Duodenal mucosa (tissue), 2 donors: ENCODE measurements around the gene VAPB.

ENCODE experiments used
- H3K27ac ChIP-seq: one replicate; pipeline ENCODE4 v1.7.0; 2013; ENCODE audit warnings: low read depth, low read length
- H3K27me3 ChIP-seq, 2 donors: one replicate each; pipeline ENCODE4 v1.7.0; 2013; ENCODE audit warnings: low read length in 2 of 2, control low read depth in 1 of 2; ENCODE audit not compliant: insufficient read depth in 2 of 2, control insufficient read depth in 1 of 2
- H3K36me3 ChIP-seq, 2 donors: one replicate each; pipeline ENCODE4 v1.7.0; 2013; ENCODE audit warnings: low read length in 2 of 2, control low read depth in 1 of 2; ENCODE audit not compliant: insufficient read depth in 2 of 2, control insufficient read depth in 1 of 2
- H3K4me1 ChIP-seq, 2 donors: one replicate each; pipeline ENCODE4 v1.7.0; 2013; ENCODE audit warnings: low read length in 2 of 2, control low read depth in 1 of 2; ENCODE audit not compliant: insufficient read depth in 2 of 2, control insufficient read depth in 1 of 2
- H3K4me3 ChIP-seq, 2 donors: one replicate each; pipeline ENCODE4 v1.7.0; 2013; ENCODE audit warnings: low read length in 2 of 2, low read depth in 1 of 2
- H3K9ac ChIP-seq, 2 donors: one replicate each; pipeline ENCODE4 v1.7.0; 2013; ENCODE audit warnings: low read length in 2 of 2, low read depth in 1 of 2
- H3K9me3 ChIP-seq, 2 donors: one replicate each; pipeline ENCODE4 v1.7.0; 2013; ENCODE audit warnings: low read length in 2 of 2, control low read depth in 1 of 2; ENCODE audit not compliant: control insufficient read depth in 1 of 2

Gene VAPB

GRCh38 chr20:58479726-58480440 lies 90.9 kb downstream of the VAPB start:
- Histone ChIP-seq H3K27me3 (peaks cover 0 to 2% of the 10 kb centered on the region in 2 donors), H3K27ac (no peak overlapping the region), H3K9me3 (peaks cover 0 to 3% of the 10 kb centered on the region in 2 donors), H3K4me1 (peaks cover 4 to 10% of the 10 kb centered on the region in 2 donors), H3K4me3 (no peak overlapping the region), H3K36me3 (no peaks in the 10 kb centered on the region), H3K9ac (no peak overlapping the region)

DNA sequence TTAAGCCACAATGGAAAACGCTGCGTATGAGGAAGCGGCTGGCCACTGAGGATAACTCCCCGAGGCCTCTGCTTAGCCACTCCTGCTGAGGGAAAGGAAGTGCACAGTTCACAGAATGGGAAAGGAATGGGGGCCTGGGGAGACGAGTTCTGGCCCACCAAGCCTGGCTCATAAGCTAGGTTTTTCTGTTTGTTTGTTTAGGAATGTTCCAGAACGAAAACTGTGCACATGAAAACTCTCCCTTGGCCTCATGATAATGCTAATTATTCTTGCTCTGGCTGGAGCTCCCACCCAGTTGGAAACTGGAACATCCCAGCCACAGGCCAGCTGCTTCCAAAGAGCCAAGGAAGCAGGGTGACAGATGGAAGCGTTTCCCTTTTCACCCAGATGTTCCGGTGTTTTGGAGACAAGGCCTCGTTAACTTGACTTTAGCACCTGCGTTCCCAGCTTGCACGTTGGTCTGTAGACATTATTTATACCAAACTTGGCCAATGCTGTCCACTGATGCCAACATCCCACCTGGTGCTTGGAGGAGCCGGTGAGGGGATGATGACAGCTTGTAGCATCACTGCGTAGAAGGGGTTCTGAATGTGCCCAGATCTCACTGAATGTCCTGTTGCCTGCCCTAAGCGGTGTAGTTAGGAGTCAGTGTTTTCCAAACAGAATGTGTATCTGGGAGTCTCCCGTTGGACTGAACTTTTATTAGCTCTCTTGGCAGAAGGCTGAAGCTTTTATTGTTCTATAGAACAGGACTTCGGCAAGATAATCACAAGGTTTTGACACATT lies 91.7 kb downstream of the VAPB start:
- Histone ChIP-seq H3K27me3 (peaks cover 0 to 2% of the 10 kb centered on the region in 2 donors), H3K4me1 (peaks cover 4 to 10% of the 10 kb centered on the region in 2 donors), H3K4me3 (no peak overlapping the region), H3K36me3 (no peaks in the 10 kb centered on the region), H3K9ac (no peak overlapping the region), H3K9me3 (peaks cover 0 to 4% of the 10 kb centered on the region in 2 donors), H3K27ac (no peak overlapping the region)

DNA sequence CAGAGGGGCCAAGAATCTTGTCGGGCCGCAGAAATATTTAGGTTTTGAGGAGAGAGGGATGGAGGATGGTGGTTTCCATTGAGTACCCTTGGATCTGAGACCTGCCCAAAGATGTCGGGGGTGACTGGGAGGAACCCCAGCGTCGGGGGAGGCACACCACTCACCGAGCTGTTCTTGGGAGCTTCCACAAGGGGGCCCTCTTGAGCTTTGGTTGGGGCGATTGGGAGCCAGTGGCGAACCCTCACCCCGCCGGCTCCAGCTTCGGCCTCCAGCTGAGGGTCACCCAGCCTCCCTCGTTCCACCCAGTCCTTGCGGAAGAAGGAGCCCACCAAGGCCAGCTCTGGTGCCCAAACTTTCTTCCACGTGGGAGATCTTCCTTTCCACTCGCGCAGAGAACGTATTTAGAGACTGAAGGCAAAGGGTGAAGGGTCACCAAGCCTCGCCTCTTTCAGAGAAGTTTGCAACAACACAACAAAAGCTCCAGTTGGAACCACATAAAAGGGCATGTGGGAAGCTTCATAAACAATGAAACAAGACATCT lies 92.5 kb downstream of the VAPB start:
- Histone ChIP-seq H3K27me3 (peaks cover 0 to 2% of the 10 kb centered on the region in 2 donors), H3K4me3 (peak overlapping the region in 1 of 2 donors; percentile 13), H3K9ac (no peak overlapping the region)

GRCh38 chr20:58482416-58482815 lies 93.4 kb downstream of the VAPB start:
- Histone ChIP-seq H3K9me3 (peaks cover 7 to 9% of the 10 kb centered on the region in 2 donors), H3K27me3 (peaks cover 0 to 2% of the 10 kb centered on the region in 2 donors), H3K4me1 (peaks cover 4 to 10% of the 10 kb centered on the region in 2 donors), H3K27ac (no peak overlapping the region), H3K9ac (no peak overlapping the region), H3K36me3 (no peaks in the 10 kb centered on the region), H3K4me3 (no peak overlapping the region)

More for the DNA sequence above, 92.5 kb downstream of the VAPB start:
- no peaks in the 10 kb centered on the region for H3K36me3 ChIP-seq
- peaks cover 4 to 10% of the 10 kb centered on the region in 2 donors for H3K4me1 ChIP-seq
- no peak overlapping the region for H3K27ac ChIP-seq
- H3K9me3 ChIP-seq: peaks cover 5 to 9% of the 10 kb centered on the region in 2 donors

GRCh38 chr20:58483051-58483450 lies 94.0 kb downstream of the VAPB start:
- peaks cover 4 to 10% of the 10 kb centered on the region in 2 donors for H3K4me1 ChIP-seq
- no peak overlapping the region for H3K4me3 ChIP-seq
- peaks cover 7 to 9% of the 10 kb centered on the region in 2 donors for H3K9me3 ChIP-seq
- H3K27me3 ChIP-seq: peaks cover 0 to 2% of the 10 kb centered on the region in 2 donors
- H3K27ac ChIP-seq: no peak overlapping the region
- no peaks in the 10 kb centered on the region for H3K36me3 ChIP-seq
- no peak overlapping the region for H3K9ac ChIP-seq

GRCh38 chr20:58483470-58483869 lies 94.4 kb downstream of the VAPB start:
- Histone ChIP-seq H3K36me3 (no peaks in the 10 kb centered on the region), H3K27me3 (peaks cover 0 to 2% of the 10 kb centered on the region in 2 donors), H3K4me3 (no peak overlapping the region), H3K9me3 (peaks cover 6 to 7% of the 10 kb centered on the region in 2 donors), H3K9ac (no peak overlapping the region), H3K27ac (no peak overlapping the region), H3K4me1 (peaks cover 4 to 10% of the 10 kb centered on the region in 2 donors)

DNA sequence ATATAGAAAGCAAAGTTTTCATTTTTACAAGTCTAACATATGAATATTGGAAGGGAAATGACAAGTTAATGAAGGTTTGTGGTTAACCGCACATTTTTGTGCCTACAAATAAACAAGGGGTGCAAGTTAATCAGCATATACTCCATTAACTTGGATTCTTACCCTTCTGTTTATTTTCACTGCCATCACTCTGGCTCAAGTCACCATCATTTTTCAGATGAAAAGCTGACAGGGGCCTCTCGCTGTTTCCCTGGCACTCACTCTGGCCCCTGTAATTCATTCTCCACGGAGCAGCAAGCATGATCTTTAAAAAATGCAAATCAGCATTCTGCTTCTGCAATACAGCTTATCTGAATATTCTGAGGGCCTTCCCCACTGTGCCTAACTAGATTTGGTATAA lies 96.4 kb downstream of the VAPB start:
- peaks cover 6 to 7% of the 10 kb centered on the region in 2 donors for H3K9me3 ChIP-seq
- H3K27me3 ChIP-seq: peaks cover 0 to 2% of the 10 kb centered on the region in 2 donors
- no peak overlapping the region for H3K27ac ChIP-seq
- no peak overlapping the region for H3K9ac ChIP-seq
- H3K36me3 ChIP-seq: no peaks in the 10 kb centered on the region
- peaks cover 4 to 10% of the 10 kb centered on the region in 2 donors for H3K4me1 ChIP-seq
- H3K4me3 ChIP-seq: no peak overlapping the region

GRCh38 chr20:58486207-58486606 lies 97.2 kb downstream of the VAPB start:
- Histone ChIP-seq H3K9me3 (peaks cover 6 to 7% of the 10 kb centered on the region in 2 donors), H3K4me3 (no peak overlapping the region)

DNA sequence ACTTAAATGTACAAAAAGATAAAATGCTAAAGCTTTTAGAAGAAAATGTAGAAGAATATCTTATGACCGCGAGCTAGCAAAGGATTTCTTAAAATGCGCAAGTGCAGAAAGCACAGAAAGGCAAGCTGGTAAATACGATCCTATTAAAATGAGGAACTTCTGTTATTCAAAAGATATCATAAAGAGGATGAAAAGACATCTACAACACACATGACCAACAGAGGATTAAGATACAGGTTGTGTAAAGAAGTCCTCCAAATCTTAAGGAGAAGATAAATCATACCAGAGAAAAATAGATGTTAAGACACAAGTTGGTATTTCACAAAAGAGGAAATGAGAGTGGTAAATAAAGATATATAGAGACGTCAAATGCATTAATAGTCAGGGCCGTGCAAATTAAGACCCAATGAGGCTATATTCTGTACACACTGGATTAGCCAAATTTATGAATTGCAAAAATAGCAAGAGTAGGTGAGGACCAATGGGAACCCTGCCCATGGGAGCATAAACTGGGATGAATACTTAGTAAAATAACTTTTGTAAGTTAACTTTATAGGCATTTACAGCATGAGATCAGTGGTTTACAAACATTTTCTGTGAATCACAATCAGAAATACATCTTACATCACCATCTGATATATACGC lies 103.2 kb downstream of the VAPB start:
- H3K36me3 ChIP-seq: no peaks in the 10 kb centered on the region
- H3K4me1 ChIP-seq: no peaks in the 10 kb centered on the region
- H3K9me3 ChIP-seq: no peaks in the 10 kb centered on the region
- H3K27me3 ChIP-seq: peaks cover 0 to 5% of the 10 kb centered on the region in 2 donors
- H3K27ac ChIP-seq: no peak overlapping the region
- H3K9ac ChIP-seq: no peak overlapping the region
- no peak overlapping the region for H3K4me3 ChIP-seq

More at GRCh38 chr20:58486207-58486606, 97.2 kb downstream of the VAPB start:
- Histone ChIP-seq H3K36me3 (no peaks in the 10 kb centered on the region), H3K27me3 (peaks cover 0 to 2% of the 10 kb centered on the region in 2 donors), H3K9ac (no peak overlapping the region), H3K27ac (no peak overlapping the region), H3K4me1 (peaks cover 4 to 7% of the 10 kb centered on the region in 2 donors)
